Kidney epithelial cell (primary cell): ENCODE data around the gene IMMP2L. TPM values are rescaled to one million over a fixed set of nuclear protein-coding genes. Genes with fewer than 3 reads are reported as not detected.

ENCODE experiments used
- DNase-seq: peaks from one replicate; pipeline ENCODE4 v3.0.0-alpha.2; 2010; ENCODE audit warnings: low read depth
- H3K27me3 ChIP-seq: 2 replicates; pipeline ENCODE4 v1.6.0; 2011; ENCODE audit warnings: low read length; ENCODE audit not compliant: control insufficient read depth, insufficient read depth
- H3K36me3 ChIP-seq: 2 replicates; pipeline ENCODE4 v1.5.1; 2011; ENCODE audit warnings: low read length; ENCODE audit not compliant: control insufficient read depth, insufficient read depth
- H3K4me3 ChIP-seq: 2 replicates; pipeline ENCODE4 v1.5.1; 2011; ENCODE audit warnings: low read depth, mild to moderate bottlenecking, control low read depth, low read length
- CTCF ChIP-seq: IDR thresholded peaks from 2 replicates; pipeline ENCODE4 v1.5.1; 2011; ENCODE audit warnings: mild to moderate bottlenecking, moderate library complexity, low read length, control low read depth, inconsistent platforms; ENCODE audit not compliant: insufficient read depth, poor library complexity, severe bottlenecking
- total RNA-seq: library from RNA; depleted of rRNA; stranded (reverse); fragments of >200 nt; gene quantifications from 2 replicates; pipeline ENCODE4 v1.2.3, GENCODE V29; 2015

Gene IMMP2L
- total RNA-seq, 1 donor from 2014 or later, result 30.8 TPM

DNA sequence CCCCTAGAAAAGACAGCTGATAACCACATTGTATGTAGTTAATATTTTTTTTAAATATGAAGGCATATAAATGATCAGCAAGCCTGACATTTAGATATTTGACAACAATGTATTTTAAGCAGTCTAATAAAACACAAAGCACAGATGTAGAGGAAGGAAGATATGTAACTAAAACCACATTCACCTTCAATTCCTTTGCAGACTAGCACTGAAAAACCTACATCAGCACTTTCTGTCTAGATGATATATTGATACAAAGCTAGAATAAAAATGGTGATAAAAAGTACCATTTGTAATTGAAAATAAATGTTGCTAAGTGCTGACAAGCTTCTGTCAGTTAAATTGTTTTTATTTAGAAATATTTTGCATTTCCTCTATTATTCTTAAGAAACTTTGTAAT, 153.6 kb downstream of the IMMP2L start:
- Histone ChIP-seq H3K27me3 (no peaks in the 10 kb centered on the region), H3K4me3 (no peak overlapping the region), H3K36me3 (no peaks in the 10 kb centered on the region)
- DNase-seq, result no peak
- no peak for TF ChIP-seq CTCF

DNA sequence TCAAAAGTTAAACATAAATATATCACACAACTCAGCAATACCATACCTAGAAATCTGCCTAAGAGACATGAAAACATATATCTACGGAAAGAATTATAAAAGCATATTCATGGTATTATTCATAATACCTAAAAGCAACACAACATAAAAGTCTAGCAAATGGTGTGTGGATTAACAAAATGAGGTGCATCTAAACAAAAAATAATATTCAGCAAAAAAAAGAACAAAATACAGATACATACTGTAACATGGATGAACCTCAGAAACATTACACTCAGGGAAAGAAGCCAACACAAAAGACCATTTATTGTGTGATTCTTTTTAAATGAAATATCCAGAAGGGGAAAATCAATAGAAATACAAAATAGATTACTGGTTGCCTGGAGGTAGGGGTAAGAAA, 155.0 kb downstream of the IMMP2L start:
- no peaks in the 10 kb centered on the region for H3K27me3 ChIP-seq
- no peaks in the 10 kb centered on the region for H3K36me3 ChIP-seq
- no peak for DNase-seq
- no peak for TF ChIP-seq CTCF
- no peak overlapping the region for H3K4me3 ChIP-seq

DNA sequence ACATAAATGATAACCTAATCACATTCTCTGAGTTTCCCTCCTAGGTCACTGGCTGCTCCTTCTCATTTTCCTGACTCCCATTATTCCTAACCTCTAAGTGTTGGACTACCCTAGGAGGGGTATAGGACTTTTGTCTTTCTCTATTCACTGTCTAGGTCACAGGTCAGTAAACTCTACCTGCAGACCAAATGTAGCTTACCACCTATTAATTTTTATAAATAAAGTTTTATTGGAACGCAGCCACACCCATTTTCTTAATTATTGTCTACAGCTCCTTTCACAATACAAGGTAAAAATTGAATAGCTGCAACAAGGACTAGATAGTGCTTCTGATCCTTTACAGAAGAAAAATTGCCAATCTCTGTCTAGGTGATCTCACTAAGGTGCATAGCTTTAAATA, 156.7 kb downstream of the IMMP2L start:
- no peaks in the 10 kb centered on the region for H3K27me3 ChIP-seq
- no peak for DNase-seq
- H3K36me3 ChIP-seq, result no peaks in the 10 kb centered on the region
- no peak overlapping the region for H3K4me3 ChIP-seq
- no peak for TF ChIP-seq CTCF

GRCh38 chr7:111401516-111401915, 160.8 kb downstream of the IMMP2L start:
- Histone ChIP-seq H3K27me3 (no peaks in the 10 kb centered on the region), H3K4me3 (no peak overlapping the region), H3K36me3 (no peaks in the 10 kb centered on the region)
- DNase-seq, result no peak
- no peak for TF ChIP-seq CTCF

- no peak for TF ChIP-seq CTCF
- Histone ChIP-seq H3K27me3 (no peaks in the 10 kb centered on the region), H3K4me3 (no peak overlapping the region), H3K36me3 (no peaks in the 10 kb centered on the region)
- no peak for DNase-seq
Measured at GRCh38 chr7:111400088-111400487, 162.2 kb downstream of the IMMP2L start.

DNA sequence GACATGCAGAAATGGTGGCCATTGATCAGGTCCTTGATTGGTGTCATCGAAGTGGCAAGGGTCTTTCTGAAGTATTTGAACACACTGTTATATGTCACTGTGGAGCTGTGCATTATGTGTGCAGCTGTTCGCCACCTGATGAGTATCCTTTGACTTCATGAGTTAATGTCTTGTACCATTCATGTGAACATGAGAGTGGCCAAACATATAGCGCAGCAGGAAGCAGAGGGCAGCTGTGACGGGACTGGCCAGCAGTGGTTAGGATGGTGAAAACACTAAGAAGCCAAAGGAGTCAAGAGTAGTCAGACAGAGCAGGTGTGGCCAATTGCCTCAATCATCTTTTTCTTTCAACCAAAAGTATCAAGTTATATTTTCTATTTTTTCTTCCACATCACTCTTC, 167.4 kb downstream of the IMMP2L start:
- no peak for TF ChIP-seq CTCF
- H3K27me3 ChIP-seq, result no peaks in the 10 kb centered on the region
- no peak for DNase-seq
- no peaks in the 10 kb centered on the region for H3K36me3 ChIP-seq
- H3K4me3 ChIP-seq, result no peak overlapping the region
